GM18868 (cell line): Measurements from ENCODE around the gene HP1BP3.

Experiments
- ATAC-seq: cut with Tn5 transposase; IDR thresholded peaks from one replicate; pipeline ENCODE4 v1.9.1; 2021; ENCODE audit warnings: mild to moderate bottlenecking, moderate library complexity; ENCODE audit not compliant: unreplicated experiment

The HP1BP3 gene

DNA sequence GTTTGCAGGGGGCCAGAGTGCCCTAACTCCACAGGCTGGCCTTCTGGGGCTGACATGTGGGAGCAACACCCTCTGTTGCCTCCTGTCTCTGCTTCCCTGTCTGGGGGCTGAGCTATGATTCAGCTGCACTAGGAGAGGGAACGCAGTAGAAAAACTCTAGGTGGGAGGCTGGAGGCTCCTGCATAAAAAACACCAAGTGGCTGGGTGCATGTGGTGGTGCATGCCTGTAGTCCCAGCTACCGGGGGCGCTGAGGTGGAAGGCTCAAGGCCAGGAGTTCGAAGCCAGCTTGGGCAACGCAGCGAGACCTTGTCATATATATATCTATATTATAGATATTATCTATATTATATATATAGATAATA is 74.9 kb downstream of the HP1BP3 start:
- ATAC-seq: no peak

DNA sequence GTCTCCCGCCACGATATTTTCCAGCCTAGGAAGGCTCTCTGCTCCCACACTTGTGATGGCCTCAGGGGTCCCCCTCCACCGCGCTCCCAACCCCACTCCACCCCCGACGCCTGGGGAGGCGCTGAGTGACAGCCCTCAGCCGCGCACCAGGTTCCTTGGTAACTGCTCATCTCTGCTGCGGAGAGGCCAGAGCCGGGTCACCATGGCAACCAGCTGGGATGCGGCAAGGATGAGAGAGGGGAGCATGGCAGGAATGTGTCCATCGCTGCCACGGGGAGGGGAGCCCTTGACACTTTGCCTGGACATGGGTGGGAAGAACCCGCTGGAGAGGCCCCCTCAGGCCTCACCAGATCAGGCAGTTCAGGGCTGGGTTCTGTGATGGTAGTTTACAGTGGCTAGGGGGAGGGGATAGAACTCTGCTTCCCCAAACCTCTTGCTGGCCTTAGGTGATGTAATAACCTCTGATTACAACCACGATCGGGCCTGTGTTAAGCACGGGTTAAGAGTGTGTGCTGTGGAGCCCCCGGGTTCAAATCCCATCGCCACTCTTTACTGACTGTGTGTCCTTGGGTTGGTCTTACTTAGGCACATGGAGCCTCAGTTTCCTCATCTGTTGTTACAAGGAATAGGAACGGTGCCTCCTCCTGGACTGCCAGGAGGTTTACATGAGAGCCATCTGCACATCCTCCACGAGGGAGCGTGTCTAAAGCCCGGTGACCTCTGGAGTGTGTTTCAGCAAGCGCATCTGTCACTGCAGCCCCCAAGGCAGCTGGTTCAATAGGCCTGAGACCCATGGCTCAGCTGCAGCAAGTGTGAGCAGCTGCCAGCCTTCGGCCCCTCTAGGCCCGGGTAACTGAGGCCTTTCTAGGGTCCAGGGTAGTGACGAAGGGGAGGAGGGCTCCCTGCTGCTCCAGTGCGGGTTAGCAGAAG is 75.6 kb downstream of the HP1BP3 start:
- no peak for ATAC-seq

- no peak for ATAC-seq
These were observed 76.4 kb downstream of the HP1BP3 start for GRCh38 chr1:20710469-20711284.

- no peak for ATAC-seq
These were observed 77.2 kb downstream of the HP1BP3 start for GRCh38 chr1:20709868-20710267.

DNA sequence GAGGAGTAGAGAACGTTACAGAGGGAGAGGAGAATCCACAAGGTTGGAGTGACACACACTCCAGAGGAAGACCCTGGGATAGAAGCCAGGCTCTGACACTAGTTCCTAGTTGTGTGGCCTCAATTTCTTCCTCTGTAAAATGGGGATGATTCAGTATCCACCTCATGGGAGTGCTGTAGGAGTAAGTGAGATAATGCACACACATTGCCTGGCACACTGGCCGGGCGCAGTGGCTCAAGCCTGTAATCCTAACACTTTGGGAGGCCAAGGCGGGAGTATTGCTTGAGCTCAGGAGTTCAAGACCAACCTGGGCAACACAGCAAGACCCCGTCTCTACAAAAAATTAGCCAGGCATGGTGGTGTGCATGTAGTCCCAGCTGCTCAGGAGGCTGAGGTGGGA is 78.2 kb downstream of the HP1BP3 start:
- ATAC-seq: no peak

DNA sequence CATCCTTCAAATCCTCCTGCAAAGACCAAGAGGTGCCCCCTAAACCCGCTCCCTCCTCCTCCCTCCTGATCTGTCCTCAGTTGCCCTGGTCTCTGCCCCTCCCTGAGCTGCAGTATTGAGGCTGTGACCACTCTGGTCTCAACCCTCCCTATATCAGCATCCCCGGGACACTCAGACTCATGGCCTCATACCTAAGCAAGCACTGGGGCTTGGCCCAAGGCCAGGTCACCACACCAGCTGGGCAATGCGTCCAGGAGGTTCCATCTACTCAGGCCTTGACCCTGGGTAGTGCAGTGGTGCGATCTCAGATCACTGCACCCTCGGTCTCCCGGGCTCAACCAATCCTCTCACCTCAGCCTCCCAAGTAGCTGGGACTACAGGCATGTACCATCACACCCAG is 79.0 kb downstream of the HP1BP3 start:
- ATAC-seq: no peak

GRCh38 chr1:20706841-20707240 is 80.3 kb downstream of the HP1BP3 start:
- no peak for ATAC-seq

GRCh38 chr1:20705203-20705755 is 81.8 kb downstream of the HP1BP3 start:
- no peak for ATAC-seq

DNA sequence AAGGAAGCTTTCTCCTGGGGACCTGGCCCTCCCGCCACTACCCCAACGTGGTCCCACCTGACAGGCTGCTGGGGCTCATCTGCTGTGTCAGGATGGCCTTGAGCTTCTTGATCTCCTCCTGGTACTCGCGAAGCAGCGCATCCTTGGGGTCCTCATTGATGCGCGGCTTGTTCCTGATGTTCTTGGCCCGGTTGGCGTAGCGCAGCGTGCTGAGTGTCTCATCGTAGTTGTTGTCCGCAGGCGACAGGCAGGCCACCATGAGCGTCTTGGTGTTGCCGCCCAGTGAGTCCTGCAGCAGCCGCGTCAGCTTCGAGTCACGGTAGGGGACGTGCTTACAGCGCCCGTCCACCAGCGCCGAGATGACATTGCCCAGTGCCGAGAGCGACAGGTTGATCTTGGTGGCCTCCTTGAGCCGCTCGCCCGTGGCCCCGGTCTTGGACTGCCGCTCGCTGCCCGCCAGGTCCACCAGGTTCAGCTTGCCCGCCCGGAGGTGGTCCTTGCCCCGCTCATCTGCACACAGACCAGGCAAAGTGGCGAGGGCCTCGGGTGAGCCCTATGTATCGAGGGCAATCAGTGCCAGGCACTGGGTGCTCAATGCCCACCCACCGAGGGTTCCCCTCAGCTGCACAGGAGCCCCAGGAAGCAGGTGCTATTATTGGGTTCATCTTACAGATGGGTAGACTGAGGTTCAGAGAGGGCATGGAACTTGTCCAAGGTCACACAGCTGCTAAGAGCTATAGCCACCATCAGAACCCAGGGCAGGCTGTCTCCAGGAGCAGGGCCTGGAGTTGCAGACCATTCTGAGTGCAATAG is 82.5 kb downstream of the HP1BP3 start:
- ATAC-seq: no peak

DNA sequence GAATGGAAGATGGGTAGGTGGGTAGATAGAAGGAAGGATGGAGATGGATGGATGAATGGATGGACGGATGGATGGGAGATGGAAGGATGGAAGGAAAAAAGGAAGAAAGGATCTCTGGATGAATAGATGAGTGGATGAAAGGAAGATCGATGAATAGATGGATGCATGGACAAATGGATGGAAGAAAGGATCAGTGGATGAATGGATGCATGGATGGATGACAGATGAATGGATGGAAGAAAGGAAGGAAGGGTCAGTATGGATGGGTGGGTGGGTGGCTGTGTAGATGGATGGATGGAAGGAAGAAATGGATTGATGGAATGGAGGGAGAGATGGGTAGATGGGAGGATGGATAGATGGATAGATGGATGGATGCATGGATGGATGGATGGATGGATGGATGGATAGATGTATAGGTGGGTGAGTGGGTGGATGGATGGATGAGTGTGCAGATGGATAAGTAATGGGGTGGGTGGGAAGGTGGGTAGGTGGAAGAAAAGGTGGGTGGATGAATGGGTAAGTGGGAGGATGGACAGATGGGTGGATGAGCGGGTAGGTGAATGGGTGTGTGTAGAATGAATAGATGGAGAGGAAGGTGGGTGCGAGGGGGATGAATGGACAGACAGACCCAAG is 83.9 kb downstream of the HP1BP3 start:
- no peak for ATAC-seq

- ATAC-seq: no peak
These were observed 84.7 kb downstream of the HP1BP3 start for GRCh38 chr1:20702416-20702815.

DNA sequence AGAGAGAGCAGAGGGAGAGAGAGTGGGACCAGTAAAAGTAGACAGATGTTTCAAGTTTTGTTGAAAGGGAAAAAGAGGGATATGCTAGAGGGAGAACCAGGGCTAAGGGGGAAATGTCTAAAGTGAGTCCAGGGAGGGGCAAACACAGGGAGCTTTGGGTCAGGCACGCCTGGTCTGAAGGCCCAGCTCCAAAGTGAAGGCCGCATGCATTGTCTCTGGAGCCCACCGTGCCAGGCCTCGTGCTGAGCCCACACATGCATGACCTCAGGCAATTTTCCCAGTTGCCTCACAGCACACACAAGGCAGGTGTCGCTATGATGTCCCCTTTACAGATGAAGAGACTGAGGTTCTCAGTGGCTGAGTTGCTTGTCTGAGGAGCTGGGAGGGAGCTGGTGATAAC is 85.3 kb downstream of the HP1BP3 start:
- ATAC-seq: no peak

DNA sequence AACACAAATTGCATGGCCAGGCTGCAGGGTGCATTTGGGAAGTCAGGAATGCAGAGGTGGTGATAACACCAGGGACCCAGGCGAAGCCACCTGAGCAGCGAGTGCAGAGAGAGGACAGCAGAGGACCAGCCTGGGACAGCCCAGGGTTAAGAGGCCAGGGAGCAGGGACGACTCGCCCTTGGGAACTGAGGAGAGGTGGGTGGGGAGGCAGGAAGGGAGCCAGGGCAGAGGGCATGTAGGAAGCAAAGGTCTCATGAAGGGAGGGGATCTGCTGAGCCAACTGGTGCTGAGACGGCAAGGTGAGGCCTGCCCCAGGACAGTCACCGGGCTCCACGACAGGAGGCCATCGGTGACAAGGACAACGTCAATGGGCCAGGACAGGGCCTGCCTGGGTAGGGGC is 85.7 kb downstream of the HP1BP3 start:
- no peak for ATAC-seq

GRCh38 chr1:20700636-20701215 is 86.4 kb downstream of the HP1BP3 start:
- no peak for ATAC-seq

DNA sequence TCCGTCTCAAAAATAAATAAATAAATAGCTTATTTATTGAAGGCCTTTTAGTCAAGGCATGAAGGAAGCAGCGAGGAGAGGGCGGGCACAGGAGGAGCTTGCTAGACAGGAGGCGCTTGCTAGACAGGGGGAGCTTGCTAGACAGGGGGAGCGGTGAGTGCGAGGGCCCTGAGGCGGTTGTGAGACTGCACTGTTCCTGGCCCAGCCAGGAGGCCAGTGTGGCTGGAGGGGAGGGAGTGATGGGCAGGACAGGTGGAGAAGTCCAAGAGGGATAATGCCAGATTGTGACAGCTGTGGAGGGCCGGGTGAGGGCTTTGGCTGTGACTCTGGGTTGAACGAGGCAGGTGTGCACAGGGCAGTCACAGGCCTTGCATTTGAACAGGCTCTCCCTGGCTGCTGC is 87.5 kb downstream of the HP1BP3 start:
- ATAC-seq: no peak

DNA sequence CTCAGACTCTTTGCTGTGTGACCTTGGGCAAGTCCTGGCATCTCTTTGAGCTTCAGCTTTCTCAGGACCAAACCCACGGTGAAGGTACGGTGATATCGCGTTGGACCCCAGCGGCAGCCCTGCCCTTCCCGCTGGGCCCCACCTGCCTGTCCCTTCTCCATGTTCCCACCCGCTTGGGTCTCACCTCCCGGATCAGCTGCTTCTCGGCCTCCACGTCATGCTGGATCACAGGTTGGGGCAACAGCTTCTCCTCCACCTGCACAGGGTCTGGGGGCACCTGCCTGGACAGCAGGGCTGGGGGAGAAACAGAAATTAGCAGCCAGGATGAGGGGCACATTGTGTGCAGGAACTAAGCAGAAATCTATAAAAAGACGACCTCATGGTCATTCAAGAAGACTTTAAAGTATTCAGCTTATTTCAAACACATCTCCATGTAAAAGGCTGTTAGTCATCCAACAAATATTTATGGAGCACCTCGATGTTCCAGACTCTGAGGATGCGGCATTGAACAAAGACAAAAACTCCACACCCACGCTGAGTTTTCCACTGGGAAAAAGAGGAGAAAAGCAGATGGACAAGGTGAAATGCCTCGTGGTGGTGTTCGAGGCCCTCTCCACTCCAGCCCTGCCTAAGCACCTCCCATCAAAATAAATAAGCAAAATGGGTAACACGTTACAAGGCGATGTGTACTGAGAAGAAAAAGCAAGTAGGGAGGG is 88.8 kb downstream of the HP1BP3 start:
- no peak for ATAC-seq

DNA sequence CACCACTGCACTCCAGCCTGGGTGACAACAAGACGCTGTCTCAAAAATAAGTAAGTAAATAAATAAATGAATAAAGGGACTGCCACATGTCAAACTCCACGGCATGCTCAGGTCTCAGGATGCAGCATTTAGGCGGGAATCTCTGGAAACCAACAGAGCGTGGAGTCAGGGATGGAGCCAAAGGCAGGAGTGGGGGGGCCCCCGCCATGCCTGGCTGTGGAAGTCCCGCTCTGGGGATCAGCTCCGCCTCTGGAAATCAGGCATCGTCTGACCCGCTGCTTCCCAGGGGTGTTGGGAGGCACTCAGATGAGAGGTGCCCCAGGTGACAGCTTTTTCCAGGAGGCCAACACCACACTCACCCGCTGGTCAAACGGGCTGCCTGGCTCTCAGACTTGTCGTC is 89.5 kb downstream of the HP1BP3 start:
- ATAC-seq: no peak

- peak; percentile 63 for ATAC-seq
These were observed 90.4 kb downstream of the HP1BP3 start for GRCh38 chr1:20696397-20697333.
